Endothelial cell of umbilical vein (primary cell): ENCODE data around the gene NUDCD3.

Experiments
- EZH2 ChIP-seq: IDR thresholded peaks from 2 replicates; pipeline ENCODE4 v1.6.1; 2012; ENCODE audit warnings: borderline replicate concordance, low read depth, mild to moderate bottlenecking, moderate library complexity, low read length, inconsistent platforms; ENCODE audit not compliant: severe bottlenecking
- FOS ChIP-seq: IDR thresholded peaks from 2 replicates; pipeline ENCODE4 v1.6.1; 2011; ENCODE audit warnings: mild to moderate bottlenecking, low read length, moderate library complexity, borderline replicate concordance; ENCODE audit not compliant: insufficient read depth
- GATA2 ChIP-seq: IDR thresholded peaks from 2 replicates; pipeline ENCODE4 v1.7.0; 2011; ENCODE audit warnings: low read depth, mild to moderate bottlenecking, moderate library complexity, mixed read lengths, low read length; ENCODE audit not compliant: insufficient read length, insufficient read depth
- JUN ChIP-seq: IDR thresholded peaks from 2 replicates; pipeline ENCODE4 v1.6.1; 2011; ENCODE audit warnings: borderline replicate concordance, low read depth; ENCODE audit not compliant: insufficient read length, insufficient read depth
- MYC ChIP-seq: IDR thresholded peaks from one replicate; pipeline ENCODE4 v1.6.1; 2011; ENCODE audit warnings: mild to moderate bottlenecking, low read depth, low read length
- POLR2A ChIP-seq: IDR thresholded peaks from 2 replicates; pipeline ENCODE4 v1.6.1; 2012; ENCODE audit warnings: low read depth, mild to moderate bottlenecking, control low read depth, low read length
- POLR2AphosphoS5 ChIP-seq: IDR thresholded peaks from 2 replicates; pipeline ENCODE4 v1.6.1; 2012; ENCODE audit warnings: low read depth, mild to moderate bottlenecking, control low read depth, low read length, moderate library complexity; ENCODE audit not compliant: insufficient read depth
- TF ChIP-seq, protein P1 (sequence below), 2 donors: IDR thresholded peaks; 1 replicate in 1 of 2; 2 replicates in 1 of 2; pipeline ENCODE4 v1.5.1; 2011; ENCODE audit warnings: low read length in 2 of 2, mild to moderate bottlenecking in 2 of 2, moderate library complexity in 2 of 2, control low read depth in 1 of 2, inconsistent platforms in 1 of 2, low read depth in 1 of 2; ENCODE audit not compliant: insufficient read depth in 1 of 2; ENCODE audit errors: extremely low read depth in 1 of 2
- TF ChIP-seq, protein P2 (sequence below): IDR thresholded peaks from 2 replicates; pipeline ENCODE4 v1.6.1; 2011; ENCODE audit not compliant: insufficient read depth, insufficient read length

GRCh38 chr7:44347546-44348114 lies 142.8 kb downstream of the NUDCD3 start:
- TF ChIP-seq, protein P1, sequence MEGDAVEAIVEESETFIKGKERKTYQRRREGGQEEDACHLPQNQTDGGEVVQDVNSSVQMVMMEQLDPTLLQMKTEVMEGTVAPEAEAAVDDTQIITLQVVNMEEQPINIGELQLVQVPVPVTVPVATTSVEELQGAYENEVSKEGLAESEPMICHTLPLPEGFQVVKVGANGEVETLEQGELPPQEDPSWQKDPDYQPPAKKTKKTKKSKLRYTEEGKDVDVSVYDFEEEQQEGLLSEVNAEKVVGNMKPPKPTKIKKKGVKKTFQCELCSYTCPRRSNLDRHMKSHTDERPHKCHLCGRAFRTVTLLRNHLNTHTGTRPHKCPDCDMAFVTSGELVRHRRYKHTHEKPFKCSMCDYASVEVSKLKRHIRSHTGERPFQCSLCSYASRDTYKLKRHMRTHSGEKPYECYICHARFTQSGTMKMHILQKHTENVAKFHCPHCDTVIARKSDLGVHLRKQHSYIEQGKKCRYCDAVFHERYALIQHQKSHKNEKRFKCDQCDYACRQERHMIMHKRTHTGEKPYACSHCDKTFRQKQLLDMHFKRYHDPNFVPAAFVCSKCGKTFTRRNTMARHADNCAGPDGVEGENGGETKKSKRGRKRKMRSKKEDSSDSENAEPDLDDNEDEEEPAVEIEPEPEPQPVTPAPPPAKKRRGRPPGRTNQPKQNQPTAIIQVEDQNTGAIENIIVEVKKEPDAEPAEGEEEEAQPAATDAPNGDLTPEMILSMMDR (IDR thresholded peaks at IDR 0.05; ENCODE audit: extremely low read depth in 1 of 2, insufficient read depth in 1 of 2, low read depth in 1 of 2, low read length in 2 of 2) = no peak
- TF ChIP-seq POLR2AphosphoS5 = no peak
- no peak for TF ChIP-seq POLR2A
- no peak for TF ChIP-seq EZH2
- TF ChIP-seq, protein P2, sequence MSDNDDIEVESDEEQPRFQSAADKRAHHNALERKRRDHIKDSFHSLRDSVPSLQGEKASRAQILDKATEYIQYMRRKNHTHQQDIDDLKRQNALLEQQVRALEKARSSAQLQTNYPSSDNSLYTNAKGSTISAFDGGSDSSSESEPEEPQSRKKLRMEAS = no peak
- no peak for TF ChIP-seq MYC
- no peak for TF ChIP-seq GATA2
- TF ChIP-seq FOS = no peak
- TF ChIP-seq JUN = no peak
